ENCODE data around the gene ZFP92. TPM values are rescaled to one million over a fixed set of nuclear protein-coding genes. Genes with fewer than 3 reads are reported as not detected.

The ZFP92 gene
- total RNA-seq, 4 donors from 2014 or later: 0.98 to 3.6 (median 1.4) TPM

DNA sequence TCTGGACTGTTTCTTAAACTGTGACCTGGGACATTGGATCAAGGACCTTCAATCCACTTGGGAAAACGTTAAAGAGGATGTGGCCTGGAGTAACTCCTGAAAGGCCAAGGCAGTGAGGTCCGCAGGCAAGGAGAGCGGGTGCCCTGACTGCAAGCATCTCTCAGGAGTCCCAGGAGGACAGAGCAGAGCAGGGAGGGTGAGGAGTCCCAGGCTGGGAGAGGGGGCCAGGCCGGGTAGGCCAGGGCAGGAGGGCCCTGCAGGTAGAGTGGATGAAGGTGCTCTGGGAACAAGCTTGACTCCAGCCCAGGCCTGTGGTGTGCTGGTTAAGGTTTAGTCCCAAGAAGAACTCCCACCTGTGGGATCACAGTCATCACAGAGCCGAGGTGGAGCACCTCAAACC is 23.9 kb upstream of the ZFP92 start:
- TF ChIP-seq, protein P1, sequence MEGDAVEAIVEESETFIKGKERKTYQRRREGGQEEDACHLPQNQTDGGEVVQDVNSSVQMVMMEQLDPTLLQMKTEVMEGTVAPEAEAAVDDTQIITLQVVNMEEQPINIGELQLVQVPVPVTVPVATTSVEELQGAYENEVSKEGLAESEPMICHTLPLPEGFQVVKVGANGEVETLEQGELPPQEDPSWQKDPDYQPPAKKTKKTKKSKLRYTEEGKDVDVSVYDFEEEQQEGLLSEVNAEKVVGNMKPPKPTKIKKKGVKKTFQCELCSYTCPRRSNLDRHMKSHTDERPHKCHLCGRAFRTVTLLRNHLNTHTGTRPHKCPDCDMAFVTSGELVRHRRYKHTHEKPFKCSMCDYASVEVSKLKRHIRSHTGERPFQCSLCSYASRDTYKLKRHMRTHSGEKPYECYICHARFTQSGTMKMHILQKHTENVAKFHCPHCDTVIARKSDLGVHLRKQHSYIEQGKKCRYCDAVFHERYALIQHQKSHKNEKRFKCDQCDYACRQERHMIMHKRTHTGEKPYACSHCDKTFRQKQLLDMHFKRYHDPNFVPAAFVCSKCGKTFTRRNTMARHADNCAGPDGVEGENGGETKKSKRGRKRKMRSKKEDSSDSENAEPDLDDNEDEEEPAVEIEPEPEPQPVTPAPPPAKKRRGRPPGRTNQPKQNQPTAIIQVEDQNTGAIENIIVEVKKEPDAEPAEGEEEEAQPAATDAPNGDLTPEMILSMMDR (IDR thresholded peaks at IDR 0.05; ENCODE audit: low read depth): no peak

DNA sequence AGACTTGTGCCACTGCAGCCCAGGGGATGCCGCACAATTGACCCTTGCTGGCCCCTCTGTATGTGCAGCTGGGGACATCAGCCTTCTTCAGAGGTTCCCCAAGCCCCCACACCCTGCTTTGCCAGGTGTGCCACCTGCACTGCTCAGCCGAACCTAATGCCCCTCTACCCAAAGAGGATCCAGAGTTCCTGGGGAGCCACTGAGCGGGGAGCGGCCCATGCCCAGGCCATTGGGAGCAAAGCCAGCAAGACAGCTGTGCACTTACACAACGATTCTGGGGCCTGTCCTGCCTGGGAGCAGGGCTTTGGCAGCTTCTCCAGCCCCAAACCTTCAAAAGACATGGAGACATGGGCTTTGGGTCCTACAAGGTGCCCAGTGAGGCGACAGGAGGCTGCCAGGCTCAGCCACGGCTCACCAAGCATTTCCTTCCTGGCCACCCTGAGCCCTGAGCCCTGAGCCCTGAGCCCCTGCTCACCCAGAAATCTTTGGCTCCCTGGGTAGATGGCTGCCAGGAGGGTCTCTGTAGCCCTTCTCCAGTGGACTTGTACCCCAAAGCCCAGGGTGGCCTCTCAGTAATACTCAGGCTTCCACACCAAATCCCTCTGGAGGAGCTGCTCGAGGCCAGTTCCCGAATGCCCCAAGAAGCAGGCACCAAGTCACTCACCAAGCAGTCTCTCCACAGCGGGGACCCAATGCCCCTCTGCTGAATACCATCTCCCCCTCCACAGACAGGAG is 23.1 kb upstream of the ZFP92 start:
- TF ChIP-seq, protein P1 (IDR thresholded peaks at IDR 0.05; ENCODE audit: low read depth): no peak

DNA sequence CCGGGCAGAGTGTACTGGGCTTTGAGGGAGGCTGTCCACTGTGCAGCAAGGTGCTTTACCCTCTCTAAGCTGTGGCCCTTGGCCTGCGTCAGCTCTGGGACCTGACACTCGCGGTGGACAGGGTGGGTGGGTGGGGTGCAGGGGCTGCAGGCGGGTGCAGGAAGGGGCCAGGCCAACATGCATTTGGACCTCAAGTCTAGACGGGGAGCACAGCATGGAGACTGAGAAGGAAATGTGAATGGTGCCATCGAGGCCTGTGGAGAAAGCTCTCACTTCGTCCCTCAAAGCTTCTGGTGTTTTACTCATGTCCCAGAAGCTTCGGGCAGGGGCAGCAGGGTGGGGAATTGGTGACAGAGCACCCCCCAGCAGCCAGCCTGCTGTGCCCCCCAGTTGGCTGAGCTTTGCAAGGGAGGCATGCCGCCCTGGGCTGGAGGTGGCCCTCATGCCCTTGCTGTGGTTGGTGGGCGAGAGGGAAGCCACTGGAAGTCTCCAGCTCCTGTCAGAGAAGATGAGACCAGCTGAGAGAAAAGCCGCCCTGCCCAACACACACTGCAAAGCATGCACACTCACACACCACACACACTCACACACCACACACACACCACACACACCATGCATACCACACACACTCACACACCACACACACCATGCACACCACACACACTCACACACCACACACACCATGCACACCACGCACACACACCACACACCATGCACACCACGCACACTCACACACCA is 22.4 kb upstream of the ZFP92 start:
- TF ChIP-seq, protein P1 (IDR thresholded peaks at IDR 0.05; ENCODE audit: low read depth): no peak

DNA sequence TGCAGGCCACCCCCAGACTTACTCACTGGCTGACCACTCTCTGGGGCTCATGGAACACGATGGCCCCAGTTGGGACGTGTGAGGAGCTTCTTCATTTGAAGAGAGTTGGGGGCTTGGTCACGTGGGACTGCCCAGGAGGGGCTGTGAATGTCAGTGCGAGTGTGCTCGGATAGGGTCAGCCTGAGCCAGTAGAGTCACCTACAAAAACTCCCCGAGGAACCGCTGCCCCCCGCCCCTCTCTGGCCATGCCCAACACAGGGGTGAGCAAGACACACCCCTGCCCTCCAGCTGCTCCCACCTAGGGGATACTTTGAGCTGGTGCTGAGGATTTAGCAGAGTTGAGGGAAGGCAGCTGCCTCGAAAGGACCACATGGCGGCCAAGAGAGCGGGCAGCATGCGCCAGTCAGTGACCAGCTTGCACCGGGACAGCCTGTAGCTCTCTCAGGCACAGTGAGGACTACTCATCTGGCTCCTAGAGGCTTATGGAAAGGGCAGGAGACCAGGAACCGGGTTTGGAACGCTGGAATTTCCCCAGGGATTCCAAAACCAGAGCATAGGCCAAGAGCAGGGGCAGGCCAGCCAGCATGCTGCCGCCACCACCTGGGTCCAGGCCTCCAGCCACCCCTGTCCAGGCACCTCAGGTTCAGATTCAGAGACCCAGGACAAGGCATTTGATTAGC is 18.5 kb upstream of the ZFP92 start:
- TF ChIP-seq, protein P1 (IDR thresholded peaks at IDR 0.05; ENCODE audit: low read depth): no peak

DNA sequence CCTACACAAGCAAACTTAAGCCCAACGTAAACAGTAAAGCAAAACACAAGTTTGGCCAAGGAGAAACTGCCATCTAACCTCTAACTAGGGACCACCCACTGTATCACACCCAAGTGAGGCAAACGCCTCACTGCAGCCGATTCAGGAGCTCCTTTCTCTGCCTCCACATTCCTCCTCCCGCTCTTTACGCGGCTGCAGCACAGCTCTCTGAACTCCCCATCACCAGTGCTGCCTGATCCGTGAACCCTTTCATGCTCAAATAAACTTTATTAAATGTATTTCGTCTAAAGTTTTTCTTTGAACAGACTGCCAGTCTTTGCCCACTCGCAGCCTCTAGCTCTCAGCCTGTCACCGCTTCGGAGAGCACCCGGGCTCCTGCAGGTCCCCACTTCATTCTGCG is 16.7 kb upstream of the ZFP92 start:
- TF ChIP-seq, protein P1 (IDR thresholded peaks at IDR 0.05; ENCODE audit: low read depth): no peak

DNA sequence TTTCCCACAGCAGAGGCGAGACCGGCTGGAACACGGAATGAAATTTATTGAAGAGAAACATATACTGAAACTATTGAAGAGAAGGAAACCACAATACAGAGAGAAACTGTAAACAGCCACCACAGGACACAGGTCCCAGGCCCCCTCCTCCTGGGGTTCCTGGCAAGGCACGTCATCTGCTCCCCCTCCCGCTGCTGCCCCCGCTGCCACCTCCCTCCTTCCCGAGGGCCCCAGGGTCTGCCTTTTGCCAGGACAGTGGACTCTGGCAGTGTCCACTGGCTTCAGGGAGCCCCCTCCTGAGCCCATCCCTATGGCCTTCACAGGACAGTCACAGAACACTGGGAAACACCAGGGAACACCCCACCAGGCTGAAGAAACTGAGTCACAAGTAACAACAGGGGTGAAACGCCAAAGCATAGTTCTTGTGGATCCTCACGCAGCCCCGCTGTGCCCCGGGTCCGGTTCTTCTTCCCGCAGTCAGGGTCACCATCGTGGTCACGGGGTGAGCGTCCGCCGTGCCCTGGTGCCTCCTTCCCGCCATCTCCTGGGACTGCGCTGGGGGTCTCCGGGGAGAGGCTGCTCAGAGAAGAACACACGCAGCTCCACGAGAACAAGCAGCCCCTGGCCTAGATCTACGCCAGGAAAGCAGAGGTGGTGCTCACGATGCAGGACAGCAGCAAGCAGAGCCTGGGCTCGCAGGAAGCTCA is 15.5 kb upstream of the ZFP92 start:
- TF ChIP-seq, protein P1 (IDR thresholded peaks at IDR 0.05; ENCODE audit: low read depth): no peak
